Thyroid gland (tissue), 4 donors: ENCODE results near the gene IL1B.

Experiments used
- CTCF ChIP-seq, 6 experiments: fragments of 200-600 bp in 3 of 6; fragments of 450-650 bp in 3 of 6; sonication (generic) in 3 of 6; IDR thresholded peaks; one replicate each; pipeline ENCODE4 v1.5.1; 2016 to 2019; ENCODE audit warnings: antibody characterized with exemption in 6 of 6, mild to moderate bottlenecking in 2 of 6, inconsistent platforms in 1 of 6, moderate library complexity in 1 of 6
- POLR2A ChIP-seq, 2 donors: fragments of 450-650 bp; IDR thresholded peaks; one replicate each; pipeline ENCODE4 v1.6.1; 2017; ENCODE audit warnings: antibody characterized with exemption in 2 of 2, mild to moderate bottlenecking in 2 of 2, moderate library complexity in 1 of 2

- TF ChIP-seq CTCF (IDR thresholded peaks at IDR 0.05) (no peak), POLR2A (IDR thresholded peaks at IDR 0.05) (no peak)
These were observed at the start of gene IL1B for GRCh38 chr2:112836695-112837117.
